GM18526 (cell line): ENCODE measurements around the gene GLI2.

Experiments
- POLR2A ChIP-seq: IDR thresholded peaks from 3 replicates; pipeline ENCODE4 v1.6.1; 2011; ENCODE audit not compliant: insufficient read length; ENCODE audit errors: extremely low read depth

GLI2 gene

DNA sequence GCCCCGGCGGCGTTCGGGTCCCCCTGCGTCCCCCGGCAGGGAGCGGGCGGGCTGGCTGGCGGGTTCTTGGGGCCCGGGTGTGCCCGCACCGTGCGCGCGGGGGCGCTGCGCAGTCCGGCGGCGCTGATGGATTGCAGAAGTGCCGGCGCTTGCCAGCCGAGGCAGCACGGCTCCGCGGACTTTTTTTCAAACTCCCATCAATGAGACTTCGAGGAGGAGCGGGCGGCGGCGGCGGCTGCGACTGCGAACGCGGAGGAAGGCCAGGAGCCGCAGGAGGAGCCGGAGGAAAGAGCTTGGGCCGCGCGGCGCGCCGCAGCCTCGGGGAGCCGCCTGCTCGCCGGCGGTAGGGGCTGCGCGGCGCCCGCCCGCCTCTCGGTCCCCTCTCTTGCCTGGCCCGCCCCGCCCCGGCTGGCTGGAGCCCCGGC lies at the start of gene GLI2:
GLI2 (plus strand) TSS at position 123 of the 425 bp plus-strand sequence. CDS start 61,453 bp downstream, outside the sequence.
- no peak for TF ChIP-seq POLR2A

DNA sequence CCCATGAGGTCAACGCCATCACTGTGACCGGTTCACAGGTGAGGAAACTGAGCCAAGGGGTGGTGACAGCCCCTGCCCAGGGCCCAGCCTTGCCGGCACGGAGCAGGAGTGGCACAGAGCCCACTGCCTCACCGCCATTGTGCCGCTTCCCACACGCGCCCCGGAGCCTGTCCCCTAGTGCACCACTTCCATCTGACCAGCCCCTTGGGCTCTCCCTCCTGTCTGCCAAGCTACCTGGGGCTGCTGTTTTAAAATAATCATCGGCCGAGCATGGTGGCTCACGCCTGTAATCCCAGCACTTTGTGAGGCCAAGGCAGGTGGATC lies 49.7 kb upstream of the GLI2 start:
- TF ChIP-seq POLR2A = no peak

- no peak for TF ChIP-seq POLR2A
Observed at GRCh38 chr2:120686511-120687168, 49.0 kb upstream of the GLI2 start.

DNA sequence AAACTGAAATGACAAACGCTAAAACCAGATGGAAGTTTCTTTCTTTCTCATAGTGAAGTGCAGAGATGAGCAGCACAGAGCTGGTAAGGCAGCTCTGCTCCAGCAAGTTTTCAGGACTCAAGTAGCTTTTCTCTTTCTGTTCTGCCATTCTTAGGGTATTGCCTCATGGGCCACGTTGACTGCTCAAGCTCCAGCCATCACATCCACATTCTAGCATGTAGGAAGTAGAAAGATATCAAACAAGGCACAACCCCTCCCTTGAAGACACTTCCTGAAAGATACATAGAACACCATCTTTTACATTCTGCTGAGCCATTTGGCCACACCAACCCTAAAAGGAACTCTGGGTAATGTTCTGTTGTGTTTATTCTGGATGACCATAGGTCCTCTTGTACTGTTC lies 48.5 kb upstream of the GLI2 start:
- TF ChIP-seq POLR2A = no peak

GRCh38 chr2:120690521-120690920 lies 45.1 kb upstream of the GLI2 start:
- TF ChIP-seq POLR2A = no peak

DNA sequence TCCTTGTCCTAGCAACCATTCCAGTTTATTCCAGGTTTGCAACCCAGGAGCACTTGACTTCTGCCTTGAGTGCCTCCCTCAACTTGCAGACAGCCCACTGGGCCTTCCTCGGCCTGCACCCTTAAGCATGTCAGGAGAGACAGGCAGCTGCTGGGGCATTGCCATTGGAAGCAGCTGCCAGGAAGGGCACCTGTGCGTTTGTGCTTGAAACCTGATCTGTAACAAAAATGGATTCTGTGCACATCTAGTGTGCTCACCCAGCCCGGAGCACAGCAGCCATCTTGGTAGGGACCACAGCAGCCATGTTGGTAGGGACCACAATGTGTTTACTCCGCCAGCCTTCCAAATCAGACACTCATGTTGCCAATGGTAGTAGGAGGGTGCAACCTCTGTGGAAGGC lies 44.3 kb upstream of the GLI2 start:
- TF ChIP-seq POLR2A = no peak

GRCh38 chr2:120692691-120693090 lies 43.0 kb upstream of the GLI2 start:
- no peak for TF ChIP-seq POLR2A

GRCh38 chr2:120693121-120693520 lies 42.5 kb upstream of the GLI2 start:
- TF ChIP-seq POLR2A = no peak

- no peak for TF ChIP-seq POLR2A
Observed at GRCh38 chr2:120694034-120694433, 41.6 kb upstream of the GLI2 start.

GRCh38 chr2:120697471-120697870 lies 38.2 kb upstream of the GLI2 start:
- no peak for TF ChIP-seq POLR2A

- TF ChIP-seq POLR2A = no peak
Observed at GRCh38 chr2:120699292-120699691, 36.4 kb upstream of the GLI2 start.

DNA sequence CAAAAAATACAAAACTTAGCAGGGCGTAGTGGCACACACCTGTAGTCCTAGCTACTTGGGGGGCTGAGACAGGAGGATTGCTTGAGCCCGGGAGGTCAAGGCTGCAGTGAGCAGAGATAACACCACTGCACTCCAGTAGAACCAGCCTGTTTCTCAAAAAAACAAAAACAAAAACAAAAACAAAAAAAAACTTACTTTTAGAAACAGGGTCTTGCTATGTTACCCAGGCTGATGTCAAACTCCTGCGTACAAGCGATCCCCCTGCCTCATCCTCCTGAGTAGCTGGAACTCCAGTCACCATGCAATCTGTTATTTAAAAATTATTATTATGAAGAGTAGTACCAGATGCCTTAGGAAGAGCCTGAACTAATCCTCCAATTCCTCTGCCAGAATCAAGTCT lies 35.0 kb upstream of the GLI2 start:
- no peak for TF ChIP-seq POLR2A

- no peak for TF ChIP-seq POLR2A
Observed at GRCh38 chr2:120701096-120701495, 34.6 kb upstream of the GLI2 start.

- TF ChIP-seq POLR2A = no peak
Observed at GRCh38 chr2:120701499-120701898, 34.2 kb upstream of the GLI2 start.

- TF ChIP-seq POLR2A = no peak
Observed at GRCh38 chr2:120702061-120702460, 33.6 kb upstream of the GLI2 start.

- no peak for TF ChIP-seq POLR2A
Observed at GRCh38 chr2:120702801-120703200, 32.9 kb upstream of the GLI2 start.

DNA sequence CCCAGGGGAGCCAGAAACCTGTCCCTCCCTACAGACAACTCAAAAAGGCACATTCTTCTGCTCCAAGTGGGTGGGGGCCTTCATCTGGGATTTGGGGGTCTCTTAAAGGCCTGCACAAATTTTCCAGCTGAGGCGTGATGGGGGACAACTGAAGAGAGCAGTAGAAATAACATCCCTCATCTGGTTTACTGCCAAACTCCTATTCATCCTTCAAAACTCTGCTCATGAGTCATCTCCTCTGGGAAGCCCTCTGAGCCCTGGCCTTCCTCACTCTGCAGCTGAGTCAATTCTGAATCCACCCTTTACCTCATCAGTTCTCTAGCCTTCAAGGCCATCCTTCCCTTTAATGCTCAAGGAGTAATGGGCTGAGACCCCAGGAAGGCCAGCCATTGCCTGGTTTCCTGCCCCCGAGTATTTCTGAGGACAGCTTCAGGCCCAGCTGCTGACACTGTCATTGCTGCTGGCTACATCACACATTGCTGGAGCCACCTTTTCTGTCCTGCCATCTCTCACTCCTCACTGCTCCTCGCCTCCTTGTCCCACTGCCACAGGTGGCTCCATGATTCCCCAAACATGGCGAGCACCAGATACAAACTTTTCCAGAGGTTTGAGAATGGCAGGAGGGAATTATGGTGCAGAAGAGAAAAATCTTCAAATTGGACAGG lies 32.2 kb upstream of the GLI2 start:
- no peak for TF ChIP-seq POLR2A
